Lower leg skin (tissue), 4 donors: ENCODE measurements around the gene RGPD8. TPM values are rescaled to one million over a fixed set of nuclear protein-coding genes. Genes with fewer than 3 reads are reported as not detected.

Source experiments
- DNase-seq, 2 donors: peaks; one replicate each; pipeline ENCODE4 v3.0.0-alpha.2; 2019; ENCODE audit warnings: low spot score in 2 of 2
- H3K4me3 ChIP-seq: fragments of 200-600 bp; sonication (generic); 2 replicates; pipeline ENCODE4 v1.5.1; 2017; ENCODE audit warnings: mild to moderate bottlenecking, low read depth; ENCODE audit not compliant: poor library complexity, severe bottlenecking
- CTCF ChIP-seq, 3 donors: fragments of 450-650 bp; IDR thresholded peaks; one replicate each; pipeline ENCODE4 v1.5.1; 2016; ENCODE audit warnings: antibody characterized with exemption in 3 of 3, mild to moderate bottlenecking in 3 of 3, moderate library complexity in 2 of 3
- POLR2A ChIP-seq, 2 donors: fragments of 450-650 bp; IDR thresholded peaks; one replicate each; pipeline ENCODE4 v1.6.1; 2016 to 2017; ENCODE audit warnings: antibody characterized with exemption in 2 of 2, mild to moderate bottlenecking in 1 of 2, moderate library complexity in 1 of 2
- WGBS, 2 donors: methylation state at CpG; one replicate each; pipeline ENCODE4 v1.1.5; 2018; 5-methylcytosine and 5-hydroxymethylcytosine counted together
- intact Hi-C: fragments of 100-400 bp; cut with DNase I; formaldehyde crosslinking; loops from one replicate; pipeline ENCODE4 v1.15.0; 2023; ENCODE audit warnings: low total_unique reads
- total RNA-seq, 4 donors: library from RNA; depleted of rRNA; stranded (reverse); fragments of >200 nt; gene quantifications; one replicate each; pipeline ENCODE4 v1.1.0, GENCODE V29; 2016

The RGPD8 gene
- total RNA-seq, 4 donors from 2014 or later, result 10.5 to 24.8 (median 12.8) TPM

- intact Hi-C loops, result no loop called here
- 89 to 94% methylated on average over 30 of the region's 30 CpGs for WGBS, 2 donors
- no peak overlapping the region for H3K4me3 ChIP-seq
- DNase-seq, result no peak
- TF ChIP-seq POLR2A (IDR thresholded peaks at IDR 0.05) (no peak), CTCF (IDR thresholded peaks at IDR 0.05) (no peak)
These were observed 88.1 kb downstream of the RGPD8 start for GRCh38 chr2:112345030-112346027.

GRCh38 chr2:112343827-112344585, 89.4 kb downstream of the RGPD8 start:
- no peak for DNase-seq
- 46 to 68% methylated on average over 1 of the region's 1 CpG for WGBS, 2 donors
- intact Hi-C loops, result no loop called here
- TF ChIP-seq POLR2A (IDR thresholded peaks at IDR 0.05) (no peak), CTCF (IDR thresholded peaks at IDR 0.05) (no peak)
- H3K4me3 ChIP-seq, result no peak overlapping the region

GRCh38 chr2:112342067-112342550, 91.3 kb downstream of the RGPD8 start:
- TF ChIP-seq POLR2A (IDR thresholded peaks at IDR 0.05), result no peak
- no peak for TF ChIP-seq CTCF (IDR thresholded peaks at IDR 0.05)
- intact Hi-C loops, result no loop called here

GRCh38 chr2:112340475-112341267, 92.8 kb downstream of the RGPD8 start:
- intact Hi-C loops, result no loop called here
- TF ChIP-seq POLR2A (IDR thresholded peaks at IDR 0.05), result no peak
- TF ChIP-seq CTCF (IDR thresholded peaks at IDR 0.05), result no peak
- WGBS, 2 donors, result 84 to 85% methylated on average over 9 of the region's 9 CpGs
- DNase-seq, result no peak
- no peak overlapping the region for H3K4me3 ChIP-seq

More at GRCh38 chr2:112342067-112342550, 91.3 kb downstream of the RGPD8 start:
- 27 to 33% methylated on average over 2 of the region's 2 CpGs for WGBS, 2 donors
- DNase-seq, result no peak
- no peak overlapping the region for H3K4me3 ChIP-seq

DNA sequence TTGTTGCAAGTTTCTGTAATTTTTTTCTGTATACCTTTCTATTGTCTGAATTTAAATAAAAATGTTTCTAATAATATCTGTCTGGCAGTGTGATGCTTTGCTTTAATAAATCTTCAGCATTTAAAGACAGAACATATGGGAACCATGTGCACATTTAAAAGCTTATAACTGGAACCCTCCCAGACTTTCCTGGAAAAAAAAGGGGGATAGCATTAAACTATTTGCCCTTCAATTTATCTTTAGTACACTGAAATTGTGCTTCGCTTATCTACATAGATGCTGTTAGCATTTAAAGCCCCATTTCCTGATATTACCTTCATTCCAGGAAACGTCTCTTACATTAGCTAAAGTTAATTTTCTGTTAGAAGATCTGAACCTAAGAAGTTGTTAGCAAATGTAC, 93.5 kb downstream of the RGPD8 start:
- intact Hi-C loops, result no loop called here
- no peak overlapping the region for H3K4me3 ChIP-seq
- 68 to 83% methylated on average over 2 of the region's 2 CpGs for WGBS, 2 donors
- no peak for TF ChIP-seq POLR2A (IDR thresholded peaks at IDR 0.05)
- TF ChIP-seq CTCF (IDR thresholded peaks at IDR 0.05), result no peak
- DNase-seq, result no peak
